ENCODE data around the gene VSIR. TPM values are rescaled to one million over a fixed set of nuclear protein-coding genes. Genes with fewer than 3 reads are reported as not detected.

Gene VSIR
- total and polyA plus RNA-seq, 10 of the 15 experiments (the other 5 are each of a cell fraction or from before 2014, with no cell fraction given): 0.19 to 12.5 (median 6.7) TPM

DNA sequence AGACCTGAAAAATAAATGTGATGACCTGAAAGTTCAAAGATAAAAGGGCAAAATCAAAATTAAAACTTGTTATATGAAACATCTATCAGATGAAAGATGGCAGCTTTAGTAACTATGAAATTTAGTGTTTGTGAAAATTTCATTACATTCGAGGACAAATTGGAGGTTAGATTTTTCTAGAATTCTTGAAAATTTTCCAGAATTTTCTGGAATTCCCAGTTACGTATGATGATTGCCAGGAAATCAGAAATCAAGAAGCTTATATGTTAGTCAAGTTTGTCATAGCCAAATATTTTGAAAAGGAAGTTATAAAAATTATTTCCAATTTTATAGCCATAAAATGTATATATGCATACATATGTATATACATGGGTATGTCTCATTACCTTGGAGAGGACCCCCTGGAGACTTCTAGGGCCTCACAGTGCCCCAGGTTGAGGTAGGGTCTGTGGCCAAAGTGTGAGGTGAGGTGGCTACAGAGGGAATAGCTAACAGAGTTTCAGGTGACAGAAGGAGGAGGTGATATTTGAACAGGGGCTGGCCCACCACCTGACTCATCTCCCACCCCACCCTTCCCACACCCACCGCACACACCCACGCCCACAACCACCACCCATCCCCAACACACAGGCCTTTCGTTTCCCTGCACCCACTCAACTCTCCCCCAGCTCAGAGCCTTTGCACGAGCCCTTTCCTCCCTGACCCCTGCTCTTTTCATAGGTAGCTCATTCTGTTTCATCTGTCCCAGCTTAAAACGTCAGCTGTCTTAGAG lies 75.2 kb downstream of the VSIR start:
- Histone ChIP-seq H3K4me3 (no peak overlapping the region), H4K20me1 (ENCODE audit: control insufficient read depth, insufficient read depth) (no peaks in the 10 kb centered on the region), H3K27ac (ENCODE audit: control insufficient read depth, insufficient read depth) (no peak overlapping the region), H3K4me1 (ENCODE audit: control insufficient read depth, insufficient read depth, low read length) (peaks cover 62% of the 10 kb centered on the region), H3K36me3 (ENCODE audit: control insufficient read depth in 2 of 2, insufficient read depth in 2 of 2, low read length in 1 of 2) (no peaks in the 10 kb centered on the region), H3K9ac (ENCODE audit: control insufficient read depth, insufficient read depth, low read length) (no peak overlapping the region), H3K79me2 (ENCODE audit: control insufficient read depth, insufficient read depth, low read length) (no peaks in the 10 kb centered on the region), H2AFZ (ENCODE audit: control insufficient read depth, low read depth, low read length) (no peak overlapping the region), H3K4me2 (ENCODE audit: control insufficient read depth, insufficient read depth) (peak overlapping the region; percentile 15; the same call in 1 of the 2 replicates), H3K9me3 (replicated peaks; ENCODE audit: control insufficient read depth, insufficient read depth, low read length) (no peaks in the 10 kb centered on the region), H3K27me3 (replicated peaks in 1 of 2; ENCODE audit: control insufficient read depth in 2 of 2, insufficient read depth in 2 of 2, low read length in 1 of 2) (no peaks in the 10 kb centered on the region)
- ChIA-PET POLR2A (interaction anchor here (0.7 to 2.3 kb wide), 5 partner anchors 33 to 322 kb away, joined by 3 to 9 read pairs (median 5); partner anchors contain the start of gene VSIR), SMC1A (ENCODE audit: uncharacterized antibody, unreplicated experiment) (interaction anchor here (0.6 to 5.9 kb wide), 25 partner anchors 9 to 379 kb away, joined by 3 to 51 read pairs (median 4); partner anchors contain the start of genes SLC29A3 and VSIR), RAD21 (ENCODE audit: unreplicated experiment) (interaction anchor here (0.6 to 7.2 kb wide), 19 partner anchors 10 to 382 kb away, joined by 3 to 53 read pairs (median 8); partner anchors contain the start of genes PSAP, SLC29A3 and VSIR), CTCF (interaction anchor here (0.6 to 8.9 kb wide), 39 partner anchors 8 to 394 kb away, joined by 3 to 116 read pairs (median 5); partner anchors contain the start of genes C10orf105, CDH23, SLC29A3 and VSIR)
- peak; percentile 38 for DNase-seq (ENCODE audit: low read depth, low spot score)
- FAIRE-seq: no peak
- in situ Hi-C loops (cut with MboI) (no loop called here), intact Hi-C loops (cut with micrococcal nuclease; ENCODE audit: unreplicated experiment) (loop anchor here (5.0 to 10.0 kb wide), 3 partner anchors 56 to 316 kb away; no protein-coding TSS in a partner anchor)
- ATAC-seq: peak; percentile 21
- WGBS (ENCODE audit: insufficient coverage, insufficient replicate concordance, low lambda C conversion rate, missing lambda C conversion rate): 0% methylated on average over 7 of the region's 7 CpGs
- BruUV-seq (replicated peaks): no TSS peak
- TF ChIP-seq MTA2 (IDR thresholded peaks at IDR 0.05; ENCODE audit: low read depth): peak; percentile 78
- no peak for TF ChIP-seq POU2F2 (IDR thresholded peaks at IDR 0.05; ENCODE audit: borderline replicate concordance, low read depth, low read length)
- TF ChIP-seq YY1 (IDR thresholded peaks at IDR 0.05; ENCODE audit: low read depth, low read length): no peak
- TF ChIP-seq HDAC6 (IDR thresholded peaks at IDR 0.05; ENCODE audit: unreplicated experiment): no peak
- no peak for TF ChIP-seq RFX5 (IDR thresholded peaks at IDR 0.05; ENCODE audit: low read depth, low read length)
- no peak for TF ChIP-seq CBX3 (IDR thresholded peaks at IDR 0.05; ENCODE audit: borderline replicate concordance, low read depth)
- no peak for TF ChIP-seq BMI1 (IDR thresholded peaks at IDR 0.05; ENCODE audit: borderline replicate concordance)
- TF ChIP-seq CBX5 (IDR thresholded peaks at IDR 0.05; ENCODE audit: low read depth): no peak
- no peak for TF ChIP-seq NR2C2 (IDR thresholded peaks at IDR 0.05; ENCODE audit: borderline replicate concordance, control insufficient read depth, insufficient read length, low read depth)
- TF ChIP-seq MLLT1 (IDR thresholded peaks at IDR 0.05): peak; percentile 88
- TF ChIP-seq BCL3 (IDR thresholded peaks at IDR 0.05; ENCODE audit: borderline replicate concordance, insufficient read depth, low read depth, low read length, poor library complexity, severe bottlenecking): no peak
- TF ChIP-seq, protein P1, sequence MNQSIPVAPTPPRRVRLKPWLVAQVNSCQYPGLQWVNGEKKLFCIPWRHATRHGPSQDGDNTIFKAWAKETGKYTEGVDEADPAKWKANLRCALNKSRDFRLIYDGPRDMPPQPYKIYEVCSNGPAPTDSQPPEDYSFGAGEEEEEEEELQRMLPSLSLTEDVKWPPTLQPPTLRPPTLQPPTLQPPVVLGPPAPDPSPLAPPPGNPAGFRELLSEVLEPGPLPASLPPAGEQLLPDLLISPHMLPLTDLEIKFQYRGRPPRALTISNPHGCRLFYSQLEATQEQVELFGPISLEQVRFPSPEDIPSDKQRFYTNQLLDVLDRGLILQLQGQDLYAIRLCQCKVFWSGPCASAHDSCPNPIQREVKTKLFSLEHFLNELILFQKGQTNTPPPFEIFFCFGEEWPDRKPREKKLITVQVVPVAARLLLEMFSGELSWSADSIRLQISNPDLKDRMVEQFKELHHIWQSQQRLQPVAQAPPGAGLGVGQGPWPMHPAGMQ (IDR thresholded peaks at IDR 0.05; ENCODE audit: borderline replicate concordance): peak; percentile 63; the same call in 1 of the 2 replicates
- TF ChIP-seq FOXK2 (IDR thresholded peaks at IDR 0.05): no peak
- TF ChIP-seq STAT1 (conservative IDR thresholded peaks at IDR 0.05): no peak
- no peak for TF ChIP-seq EP300 (IDR thresholded peaks at IDR 0.05; ENCODE audit: borderline replicate concordance in 1 of 2, control insufficient read depth in 1 of 2, low read depth in 2 of 2, low read length in 2 of 2)
- no peak for TF ChIP-seq TAF1 (IDR thresholded peaks at IDR 0.05; ENCODE audit: borderline replicate concordance, low read depth, low read length)
- TF ChIP-seq, protein P2, sequence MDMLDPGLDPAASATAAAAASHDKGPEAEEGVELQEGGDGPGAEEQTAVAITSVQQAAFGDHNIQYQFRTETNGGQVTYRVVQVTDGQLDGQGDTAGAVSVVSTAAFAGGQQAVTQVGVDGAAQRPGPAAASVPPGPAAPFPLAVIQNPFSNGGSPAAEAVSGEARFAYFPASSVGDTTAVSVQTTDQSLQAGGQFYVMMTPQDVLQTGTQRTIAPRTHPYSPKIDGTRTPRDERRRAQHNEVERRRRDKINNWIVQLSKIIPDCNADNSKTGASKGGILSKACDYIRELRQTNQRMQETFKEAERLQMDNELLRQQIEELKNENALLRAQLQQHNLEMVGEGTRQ (IDR thresholded peaks at IDR 0.05; ENCODE audit: borderline replicate concordance, low read depth, low read length): no peak
- peak; percentile 77 for TF ChIP-seq NFIC (IDR thresholded peaks at IDR 0.05; ENCODE audit: low read depth, low read length)
